GM12874 (cell line): ENCODE measurements around the gene ADAT2.

Experiments used
- CTCF ChIP-seq: IDR thresholded peaks from 2 replicates; pipeline ENCODE4 v1.5.1; 2011; ENCODE audit warnings: low read depth, mild to moderate bottlenecking, control low read depth, low read length, moderate library complexity; ENCODE audit not compliant: insufficient read depth

ADAT2 gene

GRCh38 chr6:143390278-143390677 lies 60.2 kb downstream of the ADAT2 start:
- no peak for TF ChIP-seq CTCF

- TF ChIP-seq CTCF: no peak
Measured at GRCh38 chr6:143385636-143386035, 64.9 kb downstream of the ADAT2 start.

GRCh38 chr6:143376861-143377260 lies 73.6 kb downstream of the ADAT2 start:
- TF ChIP-seq CTCF: no peak

GRCh38 chr6:143376375-143376774 lies 74.1 kb downstream of the ADAT2 start:
- TF ChIP-seq CTCF: no peak

- no peak for TF ChIP-seq CTCF
Measured at GRCh38 chr6:143375022-143375585, 75.4 kb downstream of the ADAT2 start.

GRCh38 chr6:143374014-143374413 lies 76.5 kb downstream of the ADAT2 start:
- no peak for TF ChIP-seq CTCF
